A673 (cell line): ENCODE results near the gene ITGB1BP1.

Experiments
- EZH2 ChIP-seq: fragments of 200-600 bp; sonication (generic); IDR thresholded peaks from 2 replicates; pipeline ENCODE4 v1.6.1; 2017; ENCODE audit warnings: borderline replicate concordance, low read depth, mild to moderate bottlenecking, mixed read lengths, antibody characterized with exemption, low read length; ENCODE audit not compliant: poor library complexity, severe bottlenecking
- TF ChIP-seq, protein P1 (sequence below): fragments of 300-800, 200-600 bp; sonication (generic); conservative IDR thresholded peaks from 2 replicates; pipeline ENCODE4 v1.5.1; 2017; ENCODE audit warnings: low read depth, mild to moderate bottlenecking, antibody characterized with exemption, low read length, moderate library complexity, mixed read lengths

GRCh38 chr2:9360110-9360509 is 63.2 kb downstream of the ITGB1BP1 start:
- TF ChIP-seq, protein P1, sequence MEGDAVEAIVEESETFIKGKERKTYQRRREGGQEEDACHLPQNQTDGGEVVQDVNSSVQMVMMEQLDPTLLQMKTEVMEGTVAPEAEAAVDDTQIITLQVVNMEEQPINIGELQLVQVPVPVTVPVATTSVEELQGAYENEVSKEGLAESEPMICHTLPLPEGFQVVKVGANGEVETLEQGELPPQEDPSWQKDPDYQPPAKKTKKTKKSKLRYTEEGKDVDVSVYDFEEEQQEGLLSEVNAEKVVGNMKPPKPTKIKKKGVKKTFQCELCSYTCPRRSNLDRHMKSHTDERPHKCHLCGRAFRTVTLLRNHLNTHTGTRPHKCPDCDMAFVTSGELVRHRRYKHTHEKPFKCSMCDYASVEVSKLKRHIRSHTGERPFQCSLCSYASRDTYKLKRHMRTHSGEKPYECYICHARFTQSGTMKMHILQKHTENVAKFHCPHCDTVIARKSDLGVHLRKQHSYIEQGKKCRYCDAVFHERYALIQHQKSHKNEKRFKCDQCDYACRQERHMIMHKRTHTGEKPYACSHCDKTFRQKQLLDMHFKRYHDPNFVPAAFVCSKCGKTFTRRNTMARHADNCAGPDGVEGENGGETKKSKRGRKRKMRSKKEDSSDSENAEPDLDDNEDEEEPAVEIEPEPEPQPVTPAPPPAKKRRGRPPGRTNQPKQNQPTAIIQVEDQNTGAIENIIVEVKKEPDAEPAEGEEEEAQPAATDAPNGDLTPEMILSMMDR: no peak
- no peak for TF ChIP-seq EZH2
